PFSK-1 (cell line): ENCODE measurements around the gene NFE2L1.

Source experiments
- FOXP2 ChIP-seq: optimal IDR thresholded peaks from 2 replicates; pipeline ENCODE3; 2011; ENCODE audit warnings: borderline replicate concordance, control low read depth, inconsistent platforms; ENCODE audit not compliant: insufficient read depth; ENCODE audit errors: extremely low read length, extremely low read depth
- POLR2AphosphoS5 ChIP-seq: IDR thresholded peaks from 2 replicates; pipeline ENCODE4 v1.6.1; 2012; ENCODE audit warnings: low read depth, mild to moderate bottlenecking, control low read depth, low read length, moderate library complexity
- REST ChIP-seq, 2 experiments: IDR thresholded peaks; 2 replicates each; pipeline versions ENCODE4 v1.6.1 to v1.8.0; 2011 to 2012; ENCODE audit warnings: low read depth in 2 of 2, low read length in 2 of 2, control low read depth in 1 of 2, inconsistent platforms in 1 of 2, mild to moderate bottlenecking in 1 of 2, moderate library complexity in 1 of 2; ENCODE audit not compliant: insufficient read depth in 1 of 2
- SIN3A ChIP-seq: IDR thresholded peaks from 2 replicates; pipeline ENCODE4 v1.6.1; 2012; ENCODE audit warnings: mild to moderate bottlenecking, low read length, moderate library complexity, borderline replicate concordance; ENCODE audit not compliant: insufficient read depth
- TAF1 ChIP-seq: IDR thresholded peaks from 2 replicates; pipeline ENCODE4 v1.6.1; 2012; ENCODE audit warnings: low read length, control low read depth, borderline replicate concordance; ENCODE audit not compliant: insufficient read depth

Gene NFE2L1

GRCh38 chr17:48014595-48015111 is 33.5 kb upstream of the NFE2L1 start:
- no peak for TF ChIP-seq FOXP2
- TF ChIP-seq POLR2AphosphoS5, result no peak
- TF ChIP-seq REST (IDR thresholded peaks at IDR 0.05; ENCODE audit: insufficient read depth in 1 of 2, low read depth in 2 of 2, low read length in 2 of 2), result no peak
- TF ChIP-seq TAF1, result no peak
- no peak for TF ChIP-seq SIN3A

GRCh38 chr17:48016112-48016511 is 32.0 kb upstream of the NFE2L1 start:
- TF ChIP-seq POLR2AphosphoS5, result no peak
- no peak for TF ChIP-seq SIN3A
- TF ChIP-seq FOXP2, result no peak
- no peak for TF ChIP-seq TAF1
- TF ChIP-seq REST (IDR thresholded peaks at IDR 0.05; ENCODE audit: insufficient read depth in 1 of 2, low read depth in 2 of 2, low read length in 2 of 2), result no peak

- TF ChIP-seq POLR2AphosphoS5 (no peak), FOXP2 (no peak), TAF1 (no peak), SIN3A (no peak), REST (IDR thresholded peaks at IDR 0.05; ENCODE audit: insufficient read depth in 1 of 2, low read depth in 2 of 2, low read length in 2 of 2) (no peak)
Observed at GRCh38 chr17:48021934-48022333, 26.2 kb upstream of the NFE2L1 start.

- TF ChIP-seq SIN3A (no peak), TAF1 (no peak), REST (IDR thresholded peaks at IDR 0.05; ENCODE audit: insufficient read depth in 1 of 2, low read depth in 2 of 2, low read length in 2 of 2) (no peak), FOXP2 (no peak), POLR2AphosphoS5 (no peak)
Observed at GRCh38 chr17:48022901-48023300, 25.3 kb upstream of the NFE2L1 start.

GRCh38 chr17:48023400-48024148 is 24.6 kb upstream of the NFE2L1 start:
- TF ChIP-seq TAF1 (no peak), REST (IDR thresholded peaks at IDR 0.05; ENCODE audit: insufficient read depth in 1 of 2, low read depth in 2 of 2, low read length in 2 of 2) (no peak), SIN3A (no peak), POLR2AphosphoS5 (no peak), FOXP2 (no peak)
